ENCODE measurements around the gene AMMECR1.

DNA sequence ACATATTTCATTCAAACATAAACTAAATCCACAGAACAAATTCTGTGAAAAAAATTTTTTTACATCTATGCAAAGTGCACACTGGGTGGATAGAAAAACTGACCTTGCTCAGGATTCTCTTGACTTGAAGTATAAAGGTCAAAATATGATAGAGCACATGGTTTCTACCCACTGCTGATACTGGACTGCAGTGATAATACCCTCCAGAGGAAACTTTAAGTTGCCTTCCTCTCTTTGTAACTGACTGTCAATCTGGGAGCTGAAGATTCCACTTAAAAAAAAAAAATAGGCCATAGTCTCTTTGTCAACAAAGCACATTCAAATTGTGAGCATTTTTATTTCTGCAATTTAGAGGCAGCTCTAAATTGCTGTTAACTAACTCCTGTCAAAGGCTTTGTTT lies 3.2 kb upstream of the AMMECR1 start:
- TF ChIP-seq EZH2 (IDR thresholded peaks at IDR 0.05; ENCODE audit: insufficient read depth, poor library complexity, severe bottlenecking), result no peak
- no peak for TF ChIP-seq EZH2phosphoT487 (IDR thresholded peaks at IDR 0.05; ENCODE audit: insufficient read depth, low read depth)

Data from GM23248 (cell line).